PC-3 (cell line): Measurements from ENCODE around the gene ZNF41.

ENCODE experiments used
- EZH2 ChIP-seq: fragments of 300-600 bp; sonication (generic); IDR thresholded peaks from one replicate; pipeline ENCODE4 v1.6.1; 2017; ENCODE audit warnings: antibody characterized with exemption, mild to moderate bottlenecking, low read length; ENCODE audit not compliant: unreplicated experiment
- TF ChIP-seq, protein P1 (sequence below): fragments of 300-600 bp; sonication (generic); conservative IDR thresholded peaks from 2 replicates; pipeline ENCODE4 v1.5.1; 2017; ENCODE audit warnings: antibody characterized with exemption, low read depth, mild to moderate bottlenecking, low read length

DNA sequence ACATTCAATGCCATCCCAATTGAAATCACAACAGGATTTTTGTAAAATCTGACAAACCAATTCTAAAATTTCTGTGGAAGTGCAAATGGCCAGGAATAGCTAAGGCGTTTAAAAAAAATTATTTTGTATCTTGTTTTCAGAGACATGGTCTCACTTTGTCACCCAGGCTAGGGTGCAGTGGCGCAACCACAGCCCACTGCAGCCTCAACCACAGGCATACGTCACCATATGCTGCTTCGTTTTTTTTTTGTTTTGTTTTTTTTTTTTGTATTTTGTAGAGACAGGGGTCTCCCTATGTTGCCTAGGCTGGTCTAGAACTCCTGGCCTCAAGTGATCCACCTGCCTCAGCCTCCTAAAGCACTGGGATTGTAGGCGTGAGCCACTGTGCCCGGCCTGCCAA is 24.5 kb downstream of the ZNF41 start:
- TF ChIP-seq, protein P1, sequence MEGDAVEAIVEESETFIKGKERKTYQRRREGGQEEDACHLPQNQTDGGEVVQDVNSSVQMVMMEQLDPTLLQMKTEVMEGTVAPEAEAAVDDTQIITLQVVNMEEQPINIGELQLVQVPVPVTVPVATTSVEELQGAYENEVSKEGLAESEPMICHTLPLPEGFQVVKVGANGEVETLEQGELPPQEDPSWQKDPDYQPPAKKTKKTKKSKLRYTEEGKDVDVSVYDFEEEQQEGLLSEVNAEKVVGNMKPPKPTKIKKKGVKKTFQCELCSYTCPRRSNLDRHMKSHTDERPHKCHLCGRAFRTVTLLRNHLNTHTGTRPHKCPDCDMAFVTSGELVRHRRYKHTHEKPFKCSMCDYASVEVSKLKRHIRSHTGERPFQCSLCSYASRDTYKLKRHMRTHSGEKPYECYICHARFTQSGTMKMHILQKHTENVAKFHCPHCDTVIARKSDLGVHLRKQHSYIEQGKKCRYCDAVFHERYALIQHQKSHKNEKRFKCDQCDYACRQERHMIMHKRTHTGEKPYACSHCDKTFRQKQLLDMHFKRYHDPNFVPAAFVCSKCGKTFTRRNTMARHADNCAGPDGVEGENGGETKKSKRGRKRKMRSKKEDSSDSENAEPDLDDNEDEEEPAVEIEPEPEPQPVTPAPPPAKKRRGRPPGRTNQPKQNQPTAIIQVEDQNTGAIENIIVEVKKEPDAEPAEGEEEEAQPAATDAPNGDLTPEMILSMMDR: no peak
- TF ChIP-seq EZH2: no peak
